ENCODE data around the gene THRAP3.
"Not testable (repeated sequence)": the region's sequence is repeated elsewhere in the genome, so short reads cannot be mapped to it uniquely, and the experiment has no call there.

Gene THRAP3

DNA sequence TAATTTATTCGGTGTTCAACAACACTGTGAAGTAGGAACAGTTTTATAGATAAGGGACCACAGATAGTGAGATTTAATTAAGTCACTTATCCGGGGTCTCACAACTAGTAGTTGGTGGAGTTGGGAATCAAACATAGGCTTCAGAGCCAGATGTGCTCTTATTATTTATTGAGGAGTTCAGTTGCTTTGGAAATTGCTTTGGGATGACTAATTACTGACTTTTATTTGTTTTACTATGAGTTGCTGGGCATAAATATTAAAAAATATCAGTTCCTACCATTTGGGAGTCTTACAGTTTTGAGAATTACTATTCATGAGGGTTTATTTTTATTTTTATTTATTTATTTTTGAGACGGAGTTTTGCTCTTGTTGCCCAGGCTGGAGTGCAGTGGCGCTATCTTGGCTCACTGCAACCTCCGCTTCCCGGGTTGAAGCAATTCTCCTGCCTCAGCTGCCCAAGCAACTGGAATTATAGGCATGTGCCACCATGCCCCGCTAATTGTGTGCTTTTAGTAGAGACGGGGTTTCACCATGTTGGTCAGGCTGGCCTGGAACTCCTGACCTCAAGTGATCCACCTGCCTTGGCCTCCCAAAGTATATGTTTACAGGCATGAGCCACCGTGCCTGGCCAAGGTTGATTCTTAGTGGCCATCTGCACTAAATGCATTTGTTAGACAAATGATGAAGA is 27.7 kb downstream of the THRAP3 start:
- no peak for DNase-seq (ENCODE audit: low read depth, low spot score)

DNA sequence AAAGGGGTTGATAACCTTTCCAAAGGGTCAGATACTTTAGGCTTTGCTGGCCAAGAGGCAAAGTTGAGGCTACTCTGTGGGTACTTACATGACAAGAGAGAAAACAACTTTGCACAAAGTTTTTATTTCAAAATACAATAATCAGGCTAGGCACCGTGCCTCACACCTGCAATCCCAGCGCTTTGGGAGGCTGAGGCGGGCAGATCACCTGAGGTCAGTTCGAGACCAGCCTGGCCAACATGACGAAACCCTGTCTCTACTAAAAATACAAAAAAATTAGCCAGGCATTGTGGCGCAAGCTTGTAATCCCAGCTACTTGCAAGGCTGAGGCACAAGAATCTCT is 28.2 kb downstream of the THRAP3 start:
- DNase-seq (ENCODE audit: low read depth, low spot score), result not testable (repeated sequence)

DNA sequence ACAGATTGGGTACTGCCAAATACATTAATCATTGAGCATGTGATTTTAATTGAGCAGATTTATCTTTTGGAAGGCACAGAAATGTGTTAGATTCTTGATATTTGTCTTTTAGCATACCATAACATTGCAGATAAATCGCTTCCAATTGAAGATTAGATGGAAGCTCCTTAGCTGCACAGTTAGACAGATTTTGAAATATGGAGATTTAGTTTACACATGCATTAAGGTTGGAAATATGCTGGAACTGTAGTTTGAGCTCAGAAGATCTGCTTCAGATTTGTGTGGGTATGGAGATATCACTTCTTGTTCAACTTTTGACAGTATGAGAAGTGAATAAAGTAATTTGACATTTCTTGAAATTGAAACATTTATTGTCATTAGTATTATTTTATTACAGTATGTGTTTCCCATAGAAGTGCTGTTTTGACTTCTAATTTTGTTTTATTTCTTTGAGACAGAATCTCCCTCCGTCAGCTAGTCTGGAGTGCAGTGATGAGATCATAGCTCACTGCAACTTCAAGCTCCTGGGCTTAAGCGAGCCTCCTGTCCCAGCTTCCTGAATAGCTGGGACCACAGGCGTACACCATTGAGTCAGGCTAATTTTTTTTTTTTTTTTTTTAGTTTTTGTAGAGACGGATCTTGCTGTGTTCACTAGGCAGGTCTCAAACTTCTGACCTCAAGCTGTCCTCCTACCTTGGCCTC is 29.1 kb downstream of the THRAP3 start:
- no peak for DNase-seq (ENCODE audit: low read depth, low spot score)

DNA sequence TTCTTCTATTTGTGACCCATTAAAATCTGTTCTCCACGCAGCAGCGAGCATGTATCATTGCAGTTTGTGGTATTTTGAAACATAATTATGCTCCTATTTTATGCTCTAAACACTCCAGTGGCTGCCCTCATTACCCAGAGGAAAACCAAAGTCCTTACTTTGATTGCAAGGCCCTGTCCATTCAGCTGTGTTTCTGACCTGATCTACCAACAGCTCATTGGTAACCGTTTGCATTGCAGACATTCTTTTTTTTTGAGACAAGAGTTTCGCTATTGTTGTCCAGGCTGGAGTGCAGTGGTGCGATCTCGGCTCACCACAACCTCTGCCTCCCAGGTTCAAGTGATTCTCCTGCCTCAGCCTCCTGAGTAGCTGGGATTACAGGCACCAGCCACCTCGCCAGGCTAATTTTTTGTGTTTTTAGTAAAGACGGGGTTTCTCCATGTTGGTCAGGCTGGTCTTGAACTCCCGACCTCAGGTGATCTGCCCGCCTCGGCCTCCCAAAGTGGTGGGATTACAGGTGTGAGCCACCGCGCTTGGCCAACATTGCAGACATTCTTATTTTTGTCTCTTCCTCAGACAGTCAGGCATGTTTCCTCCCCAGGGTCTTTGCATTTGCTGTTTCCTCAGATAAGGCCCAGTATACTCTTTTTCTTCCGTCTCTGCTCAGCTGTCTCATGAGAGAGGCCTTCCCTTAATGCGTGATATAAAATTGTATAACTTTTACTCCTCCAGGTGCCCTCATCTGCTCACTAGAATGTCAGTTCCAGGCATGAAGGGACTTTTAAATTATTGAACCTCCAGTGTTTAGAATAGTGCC is 32.5 kb downstream of the THRAP3 start:
- DNase-seq (ENCODE audit: low read depth, low spot score), result no peak

DNA sequence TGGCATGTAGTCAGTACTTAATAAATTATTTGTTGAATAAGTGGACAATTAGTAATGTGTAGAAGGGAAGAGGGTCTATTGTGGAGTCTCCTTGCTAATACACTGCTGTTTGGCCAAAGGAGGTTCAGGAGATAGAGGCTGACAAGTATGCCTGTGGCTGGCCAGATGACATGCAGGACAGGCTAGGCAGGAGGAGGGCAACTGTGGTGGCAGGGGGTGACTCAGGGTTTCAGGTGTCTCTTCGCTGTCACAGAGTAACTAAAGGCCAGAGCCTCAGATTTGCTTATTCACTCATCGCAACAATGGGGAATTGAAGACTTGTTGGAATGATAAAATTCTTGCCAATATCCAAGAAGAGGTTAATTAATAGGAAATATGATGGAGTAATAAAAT is 33.1 kb downstream of the THRAP3 start:
- peak; percentile 18 for DNase-seq (ENCODE audit: low read depth, low spot score)

DNA sequence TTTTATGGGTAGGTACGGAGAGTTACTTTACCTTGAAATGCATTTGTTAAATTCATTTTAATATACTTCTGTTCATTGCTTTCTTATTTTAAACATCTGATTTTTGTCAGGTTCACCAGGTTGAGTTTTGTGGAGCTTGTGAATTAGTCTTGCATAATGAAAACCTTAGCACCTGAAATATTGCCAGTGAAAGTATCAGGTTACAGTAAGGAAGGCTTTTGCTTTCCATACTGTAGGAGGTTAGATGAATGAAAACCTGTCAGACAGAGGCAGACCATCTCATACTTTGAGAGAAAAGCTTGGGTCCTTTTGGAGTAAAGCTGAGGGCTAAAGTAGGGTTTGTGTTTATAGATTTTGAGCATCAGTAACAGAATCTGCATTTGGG is 34.7 kb downstream of the THRAP3 start:
- no peak for DNase-seq (ENCODE audit: low read depth, low spot score)

DNA sequence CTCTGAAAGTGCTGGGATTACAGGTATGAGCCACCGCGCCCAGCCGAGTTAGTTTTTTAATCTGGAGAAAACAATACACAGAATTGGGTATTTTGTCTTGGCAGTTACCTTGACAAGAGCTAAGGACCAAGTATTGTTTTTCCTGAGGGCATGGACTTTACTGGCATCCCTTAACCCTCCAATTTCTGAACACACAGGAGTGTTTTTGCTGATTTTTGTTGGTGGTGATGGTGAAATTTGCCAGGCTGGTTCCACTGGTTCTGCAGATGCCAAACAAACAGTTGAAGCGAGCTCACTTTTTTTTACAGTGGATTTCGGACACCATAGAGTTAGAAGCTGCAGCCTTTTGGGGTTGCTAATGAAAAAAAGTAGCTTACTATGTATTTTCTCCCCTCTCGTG is 44.7 kb downstream of the THRAP3 start:
- DNase-seq (ENCODE audit: low read depth, low spot score), result no peak

DNA sequence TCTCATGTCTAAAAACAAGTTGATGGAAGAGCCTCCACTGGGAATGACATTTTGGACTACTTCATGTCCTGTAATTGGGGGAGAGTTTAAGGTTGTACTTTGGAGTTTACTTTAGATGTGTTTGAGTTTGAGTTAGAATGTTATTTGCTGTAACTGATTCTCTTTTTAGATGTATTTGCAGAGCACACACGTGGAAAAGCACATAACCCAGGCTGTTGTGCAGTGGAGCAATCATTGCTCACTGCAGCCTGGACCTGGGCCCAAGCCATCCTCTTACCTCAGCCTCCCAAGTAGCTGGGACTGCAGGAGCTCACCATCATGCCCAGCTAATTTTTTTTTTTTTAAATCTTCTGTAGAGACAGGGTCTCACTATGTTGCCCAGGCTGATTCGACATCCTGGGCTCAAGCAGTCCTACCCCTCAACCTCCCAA is 45.2 kb downstream of the THRAP3 start:
- DNase-seq (ENCODE audit: low read depth, low spot score), result no peak

DNA sequence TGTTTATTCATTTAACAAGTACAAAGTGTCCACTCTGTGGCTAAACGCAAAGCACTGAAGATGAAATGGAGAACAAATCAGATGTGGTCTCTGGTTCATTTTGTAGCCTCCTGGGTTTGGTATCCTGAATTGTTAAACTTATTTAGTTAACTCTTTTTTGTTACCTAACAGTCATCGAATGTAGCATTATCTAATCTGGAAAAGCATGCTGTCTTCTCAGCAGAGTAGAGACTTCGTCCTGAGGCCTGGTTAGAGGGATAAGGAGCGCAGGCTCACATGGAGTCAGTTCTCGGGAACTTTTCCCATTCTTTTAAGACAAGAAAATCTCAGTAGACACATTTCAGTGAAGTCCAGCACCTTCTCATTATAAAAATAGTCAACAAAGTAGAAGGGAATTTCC is 48.8 kb downstream of the THRAP3 start:
- no peak for DNase-seq (ENCODE audit: low read depth, low spot score)

DNA sequence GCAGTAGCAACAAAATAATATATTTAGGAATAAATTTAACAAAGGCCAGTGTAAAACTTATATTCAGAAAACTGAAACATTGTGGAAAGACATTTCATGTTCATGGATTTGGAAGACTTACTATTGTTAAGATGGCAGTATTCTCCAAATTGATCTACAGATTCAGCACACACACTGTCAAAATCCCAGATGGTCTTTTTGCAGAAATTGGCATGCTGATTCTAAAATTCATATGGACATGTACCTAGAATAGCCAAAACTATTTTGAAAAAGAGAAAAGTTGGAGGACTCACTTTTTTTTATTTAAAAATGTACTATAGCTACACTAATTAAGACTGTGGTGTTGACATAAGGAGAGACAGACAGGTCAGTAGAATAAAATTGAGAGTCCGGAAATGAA is 50.0 kb downstream of the THRAP3 start:
- DNase-seq (ENCODE audit: low read depth, low spot score), result no peak

DNA sequence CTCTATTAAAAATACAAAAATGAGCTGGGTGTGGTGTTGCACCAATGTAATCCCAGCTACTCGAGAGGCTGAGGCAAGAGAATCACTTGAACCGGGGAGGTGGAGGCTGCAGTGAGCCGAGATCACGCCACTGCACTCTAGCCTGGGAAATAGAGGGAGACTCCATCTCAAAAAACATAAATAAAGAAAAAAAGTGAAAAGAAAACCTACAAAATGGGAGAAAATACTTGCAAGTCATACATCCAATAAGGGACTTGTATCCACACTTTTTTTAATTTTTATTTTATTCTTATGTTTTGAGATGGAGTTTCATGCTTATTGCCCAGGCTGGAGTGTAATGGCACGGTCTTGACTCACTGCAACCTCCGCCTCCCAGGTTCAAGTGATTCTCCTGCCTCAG is 52.4 kb downstream of the THRAP3 start:
- DNase-seq (ENCODE audit: low read depth, low spot score), result no peak

DNA sequence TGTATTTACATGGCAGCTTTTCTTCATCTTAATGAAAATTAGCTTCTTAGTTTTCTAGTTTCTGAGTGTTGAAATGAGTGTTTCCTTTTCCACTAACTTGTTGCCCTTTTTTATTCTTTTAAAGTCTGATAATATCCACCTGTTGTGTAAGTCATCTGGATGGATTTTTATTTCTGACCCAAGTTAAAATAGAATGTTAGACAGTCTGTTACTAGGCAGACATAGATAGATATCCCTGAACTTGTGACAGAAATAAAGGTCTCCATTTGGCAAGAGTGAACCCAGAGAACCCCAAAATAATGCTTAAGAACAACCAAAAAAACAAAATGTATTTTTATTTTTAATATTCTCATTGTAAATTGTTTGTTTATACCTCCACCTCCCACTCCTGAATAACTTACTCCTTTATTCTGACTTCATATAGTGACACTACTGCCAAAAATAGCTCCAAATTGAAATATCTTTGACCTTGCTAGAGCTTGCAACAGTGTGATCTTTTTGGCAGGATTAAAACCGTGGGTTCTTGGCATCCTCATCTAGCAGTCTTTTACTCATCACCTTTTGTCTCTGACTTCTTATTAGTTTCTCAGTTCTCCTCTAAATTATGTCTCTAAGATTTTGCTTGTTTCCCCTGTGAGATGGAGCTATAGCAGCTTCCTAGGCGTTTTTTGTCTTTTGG is 55.0 kb downstream of the THRAP3 start:
- no peak for DNase-seq (ENCODE audit: low read depth, low spot score)

DNA sequence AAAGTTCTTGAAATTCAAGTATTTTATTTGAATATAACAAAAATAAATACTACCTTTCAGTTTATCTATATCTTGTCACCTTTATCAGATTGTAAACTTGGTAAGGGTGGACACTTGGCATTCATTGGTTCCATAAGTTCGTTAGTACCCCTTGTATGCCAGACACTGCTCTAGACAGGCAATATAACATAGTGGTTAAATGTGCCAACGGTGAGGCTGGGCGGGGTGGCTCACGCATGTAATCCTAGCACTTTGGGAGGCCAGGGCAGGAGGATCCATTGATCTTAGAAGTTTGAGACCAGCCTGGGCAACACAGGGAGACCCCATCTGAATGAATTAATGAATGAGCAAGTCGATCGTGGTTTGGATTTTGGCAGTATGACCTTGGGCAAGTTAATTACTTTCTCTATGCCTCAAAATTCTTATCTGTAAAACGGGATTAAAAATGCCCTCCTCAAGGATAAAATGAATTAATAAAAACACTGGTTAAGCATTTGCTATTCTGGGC is 55.6 kb downstream of the THRAP3 start:
- DNase-seq (ENCODE audit: low read depth, low spot score), result no peak

DNA sequence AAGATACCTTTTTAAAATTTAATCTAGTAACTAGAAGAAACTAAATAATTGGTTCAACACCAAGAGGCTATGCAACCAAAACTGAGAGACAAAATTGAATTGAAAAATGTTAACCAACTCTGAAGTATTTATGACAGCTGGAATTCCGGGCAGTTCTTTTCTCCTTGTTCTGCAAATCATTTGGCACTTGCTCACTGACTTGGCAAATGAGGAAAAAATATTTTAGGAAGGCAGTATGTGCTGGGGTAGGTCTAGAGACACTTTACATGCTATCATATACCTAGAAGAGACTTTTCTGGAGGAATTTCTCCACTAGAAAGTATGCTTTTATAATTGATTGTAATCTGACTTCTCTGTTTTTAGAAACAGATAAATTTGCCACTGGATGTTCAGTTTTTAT is 59.8 kb downstream of the THRAP3 start:
- DNase-seq (ENCODE audit: low read depth, low spot score), result no peak

DNA sequence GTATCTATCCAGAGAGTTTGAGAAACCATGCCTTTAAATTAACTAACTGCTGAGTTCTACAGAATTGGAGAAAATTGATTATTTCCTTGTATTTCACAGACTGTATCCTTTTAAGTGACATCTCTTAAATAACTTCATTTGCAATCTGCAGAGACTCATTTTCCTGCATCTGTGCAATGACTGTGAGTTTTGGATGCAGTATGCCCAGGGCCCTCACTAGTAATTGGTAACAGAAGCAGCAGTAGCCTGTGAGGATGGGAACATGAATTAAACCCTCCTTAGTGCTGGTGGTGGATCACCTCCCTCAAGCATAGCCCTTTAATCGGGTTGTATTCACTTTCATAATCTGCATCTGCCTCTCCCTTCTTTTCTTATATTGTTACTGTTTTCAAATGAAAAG is 60.3 kb downstream of the THRAP3 start:
- no peak for DNase-seq (ENCODE audit: low read depth, low spot score)

DNA sequence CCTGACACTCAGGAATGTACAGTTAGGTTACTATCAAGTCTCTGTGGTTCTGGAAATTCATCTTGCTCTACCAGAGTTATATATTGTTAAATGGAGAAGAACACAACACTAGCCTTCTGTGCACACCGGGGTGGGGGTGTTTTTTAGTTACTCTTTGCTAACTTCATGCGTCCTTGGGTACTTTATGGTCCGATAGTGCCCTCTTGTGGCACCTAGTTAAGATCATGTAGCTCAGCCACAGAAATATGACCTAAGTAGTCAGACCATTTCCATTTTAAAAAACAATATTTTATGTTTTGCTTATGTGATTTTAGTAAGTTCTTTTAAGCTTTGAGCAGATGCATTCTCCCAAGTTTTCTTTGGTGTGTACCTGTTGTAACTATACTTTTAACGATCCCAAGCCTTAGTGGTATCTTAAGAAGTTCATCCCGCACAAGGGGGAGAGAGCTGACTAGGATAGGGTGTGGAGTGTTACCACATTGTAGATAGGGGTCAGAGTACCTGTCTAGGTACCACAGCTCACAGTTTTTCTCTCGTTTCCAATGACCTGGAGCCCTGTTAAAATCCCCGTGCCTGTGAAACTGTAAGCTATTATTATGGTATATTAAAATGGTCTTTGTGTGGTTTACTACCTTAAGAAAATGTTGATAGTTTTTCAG is 61.3 kb downstream of the THRAP3 start:
- peak; percentile 30 for DNase-seq (ENCODE audit: low read depth, low spot score)

DNA sequence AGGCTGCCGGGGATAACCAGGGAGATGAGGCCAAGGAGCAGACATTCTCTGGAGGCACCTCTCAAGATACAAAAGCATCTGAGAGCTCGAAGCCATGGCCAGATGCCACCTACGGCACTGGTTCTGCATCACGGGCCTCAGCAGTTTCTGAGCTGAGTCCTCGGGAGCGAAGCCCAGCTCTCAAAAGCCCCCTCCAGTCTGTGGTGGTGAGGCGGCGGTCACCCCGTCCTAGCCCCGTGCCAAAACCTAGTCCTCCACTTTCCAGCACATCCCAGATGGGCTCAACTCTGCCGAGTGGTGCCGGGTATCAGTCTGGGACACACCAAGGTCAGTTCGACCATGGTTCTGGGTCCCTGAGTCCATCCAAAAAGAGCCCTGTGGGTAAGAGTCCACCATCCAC is 62.6 kb downstream of the THRAP3 start:
- no peak for DNase-seq (ENCODE audit: low read depth, low spot score)

DNA sequence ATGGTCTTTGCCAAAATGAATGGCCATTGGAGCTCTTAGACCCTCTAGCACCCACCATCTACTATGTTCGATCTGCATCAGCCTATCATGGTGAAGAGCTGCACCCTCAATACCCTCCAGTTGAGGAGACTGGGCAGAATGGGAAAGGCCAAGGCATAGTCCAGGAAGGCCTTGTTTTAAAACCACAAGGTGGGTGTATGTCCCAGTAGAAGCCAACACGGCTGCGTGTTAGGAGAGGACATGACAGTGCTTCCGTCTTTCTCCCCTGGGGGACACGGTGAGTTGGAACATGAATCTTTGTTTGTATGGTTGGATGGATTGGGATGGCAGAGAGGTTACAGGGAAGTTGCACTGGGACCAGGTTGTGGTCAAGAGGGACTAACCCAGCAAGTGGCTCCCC is 63.4 kb downstream of the THRAP3 start:
- DNase-seq (ENCODE audit: low read depth, low spot score), result no peak

DNA sequence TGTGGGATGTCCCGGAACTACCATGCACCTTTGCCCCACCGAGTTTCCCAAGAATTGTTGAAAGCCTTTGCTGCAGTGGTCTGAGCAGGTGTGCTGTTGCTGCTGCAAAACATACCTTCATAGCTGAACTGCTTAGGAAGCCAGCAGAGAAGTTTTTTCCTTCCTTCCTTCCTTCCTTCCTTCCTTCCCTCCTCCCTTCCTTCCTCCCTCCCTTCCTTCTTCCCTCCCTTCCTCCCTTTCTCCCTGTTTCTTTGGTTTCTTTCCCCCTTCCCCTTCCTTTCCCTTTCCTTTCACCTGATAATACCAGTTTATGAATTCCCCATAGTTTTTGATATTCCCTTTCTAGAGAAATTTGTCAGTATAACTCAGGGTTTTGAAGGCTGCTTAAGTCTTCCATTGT is 71.1 kb downstream of the THRAP3 start:
- no peak for DNase-seq (ENCODE audit: low read depth, low spot score)

DNA sequence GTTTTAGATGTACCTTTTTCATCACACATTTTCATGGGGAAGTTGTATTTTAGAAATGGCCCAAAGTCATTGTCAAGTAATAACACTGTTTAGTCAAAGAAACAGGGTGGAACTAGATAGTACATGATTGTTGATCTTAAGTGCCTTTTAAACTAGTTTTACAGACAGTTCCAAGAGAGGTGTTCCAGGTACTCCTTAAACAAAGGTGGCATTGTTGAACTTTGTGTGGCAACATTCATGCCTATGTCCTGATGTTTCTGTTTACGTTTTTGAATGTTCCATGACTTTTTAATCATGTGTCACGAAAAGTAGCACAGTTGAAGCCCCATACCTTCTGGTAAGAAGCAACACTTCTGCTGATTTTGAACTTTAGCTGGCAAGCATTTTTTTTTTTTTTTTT is 72.8 kb downstream of the THRAP3 start:
- DNase-seq (ENCODE audit: low read depth, low spot score), result no peak

DNA sequence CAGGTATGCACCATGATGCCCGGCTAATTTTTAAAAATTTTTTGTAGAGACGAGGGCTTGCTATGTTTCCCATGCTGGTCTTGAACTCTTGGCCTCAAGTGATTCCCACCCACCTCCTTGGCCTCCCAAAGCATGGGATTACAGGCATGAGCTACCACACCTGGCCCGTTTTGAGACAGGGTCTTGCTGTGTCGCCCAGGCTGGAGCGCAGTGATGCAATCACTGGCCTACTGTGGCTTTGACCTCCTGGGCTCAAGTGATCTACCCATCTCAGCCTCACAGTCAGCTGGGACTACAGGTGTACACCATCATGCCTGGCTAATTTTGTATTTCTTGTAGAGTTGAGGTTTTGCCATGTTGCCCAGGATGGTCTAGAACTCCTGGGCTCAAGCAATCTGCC is 74.4 kb downstream of the THRAP3 start:
- no peak for DNase-seq (ENCODE audit: low read depth, low spot score)

DNA sequence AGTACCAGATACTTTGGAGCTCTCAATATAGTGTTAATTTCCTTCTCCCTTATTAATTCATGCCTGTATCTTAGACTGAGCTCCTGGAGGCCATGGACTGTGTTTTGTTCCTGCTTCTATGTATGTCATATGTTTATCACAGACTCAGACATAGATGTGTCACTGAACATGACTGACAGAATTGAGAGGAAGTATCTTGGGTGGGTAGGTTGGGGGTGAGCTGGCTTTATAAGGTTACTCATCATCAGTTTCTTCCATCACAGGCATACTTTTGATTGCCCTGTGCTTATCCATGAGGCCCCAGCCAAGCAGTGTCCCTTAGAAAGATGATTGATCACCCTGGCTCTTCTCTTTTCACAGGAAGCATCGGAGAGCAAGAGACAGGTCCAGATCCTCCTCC is 76.3 kb downstream of the THRAP3 start:
- no peak for DNase-seq (ENCODE audit: low read depth, low spot score)

Measured in ELF-1 (cell line).